ENCODE results near the gene OR52H1. TPM values are rescaled to one million over a fixed set of nuclear protein-coding genes. Genes with fewer than 3 reads are reported as not detected.

Gene OR52H1
- total and polyA plus RNA-seq, 9 of the 15 experiments (the other 6 are each of a cell fraction or from before 2014, with no cell fraction given) = 0.15 TPM; not detected in 8

DNA sequence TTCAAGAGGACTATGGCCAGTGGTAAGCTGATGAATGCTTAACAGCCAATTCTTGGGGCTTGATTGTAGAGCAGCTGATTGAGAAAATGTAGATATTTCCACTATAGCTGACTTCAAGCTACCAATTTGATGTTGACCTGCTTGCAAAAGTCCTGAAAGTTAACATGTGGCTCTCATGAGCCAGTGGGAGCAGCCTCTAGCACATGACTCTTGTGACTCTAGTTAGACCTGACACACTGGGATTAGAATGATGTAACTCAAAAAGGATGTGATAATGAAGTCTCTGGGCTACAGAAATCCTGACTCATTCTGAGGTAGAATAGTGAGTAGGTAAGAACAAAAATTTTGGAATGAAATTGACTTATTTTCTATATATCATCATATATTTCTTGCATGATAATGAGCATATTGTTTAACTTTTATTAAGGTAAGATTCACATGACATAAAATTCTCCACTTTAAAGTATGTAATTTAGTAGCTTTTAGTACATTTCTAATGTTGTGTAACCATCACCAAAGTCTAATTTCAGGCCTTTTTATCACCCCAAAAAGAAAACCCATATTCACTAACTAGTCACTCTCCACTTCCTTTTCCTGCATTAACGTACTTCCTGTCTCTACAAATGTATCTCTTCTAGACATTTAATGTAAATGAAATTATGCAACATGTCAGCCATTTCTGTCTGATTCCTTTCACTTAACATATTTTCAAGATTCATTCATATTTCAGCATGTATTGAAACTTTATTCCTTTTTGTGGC, 16.1 kb upstream of the OR52H1 start (continued):
- TF ChIP-seq SP1 (CRISPR knock-in tag; IDR thresholded peaks at IDR 0.05) = no peak
- TF ChIP-seq GABPA (tag; conservative IDR thresholded peaks at IDR 0.05; ENCODE audit: low read depth) = peak; percentile 50; the same call in 1 of the 2 replicates
- TF ChIP-seq ZNF175 (CRISPR knock-in tag; IDR thresholded peaks at IDR 0.05; ENCODE audit: low read depth) = peak; percentile 41; the same call in 1 of the 2 replicates
- TF ChIP-seq ZNF586 (CRISPR knock-in tag; conservative IDR thresholded peaks at IDR 0.05) = no peak
- TF ChIP-seq, protein P1, sequence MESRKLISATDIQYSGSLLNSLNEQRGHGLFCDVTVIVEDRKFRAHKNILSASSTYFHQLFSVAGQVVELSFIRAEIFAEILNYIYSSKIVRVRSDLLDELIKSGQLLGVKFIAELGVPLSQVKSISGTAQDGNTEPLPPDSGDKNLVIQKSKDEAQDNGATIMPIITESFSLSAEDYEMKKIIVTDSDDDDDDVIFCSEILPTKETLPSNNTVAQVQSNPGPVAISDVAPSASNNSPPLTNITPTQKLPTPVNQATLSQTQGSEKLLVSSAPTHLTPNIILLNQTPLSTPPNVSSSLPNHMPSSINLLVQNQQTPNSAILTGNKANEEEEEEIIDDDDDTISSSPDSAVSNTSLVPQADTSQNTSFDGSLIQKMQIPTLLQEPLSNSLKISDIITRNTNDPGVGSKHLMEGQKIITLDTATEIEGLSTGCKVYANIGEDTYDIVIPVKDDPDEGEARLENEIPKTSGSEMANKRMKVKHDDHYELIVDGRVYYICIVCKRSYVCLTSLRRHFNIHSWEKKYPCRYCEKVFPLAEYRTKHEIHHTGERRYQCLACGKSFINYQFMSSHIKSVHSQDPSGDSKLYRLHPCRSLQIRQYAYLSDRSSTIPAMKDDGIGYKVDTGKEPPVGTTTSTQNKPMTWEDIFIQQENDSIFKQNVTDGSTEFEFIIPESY (CRISPR knock-in tag; IDR thresholded peaks at IDR 0.05) = no peak
- TF ChIP-seq, protein P2, sequence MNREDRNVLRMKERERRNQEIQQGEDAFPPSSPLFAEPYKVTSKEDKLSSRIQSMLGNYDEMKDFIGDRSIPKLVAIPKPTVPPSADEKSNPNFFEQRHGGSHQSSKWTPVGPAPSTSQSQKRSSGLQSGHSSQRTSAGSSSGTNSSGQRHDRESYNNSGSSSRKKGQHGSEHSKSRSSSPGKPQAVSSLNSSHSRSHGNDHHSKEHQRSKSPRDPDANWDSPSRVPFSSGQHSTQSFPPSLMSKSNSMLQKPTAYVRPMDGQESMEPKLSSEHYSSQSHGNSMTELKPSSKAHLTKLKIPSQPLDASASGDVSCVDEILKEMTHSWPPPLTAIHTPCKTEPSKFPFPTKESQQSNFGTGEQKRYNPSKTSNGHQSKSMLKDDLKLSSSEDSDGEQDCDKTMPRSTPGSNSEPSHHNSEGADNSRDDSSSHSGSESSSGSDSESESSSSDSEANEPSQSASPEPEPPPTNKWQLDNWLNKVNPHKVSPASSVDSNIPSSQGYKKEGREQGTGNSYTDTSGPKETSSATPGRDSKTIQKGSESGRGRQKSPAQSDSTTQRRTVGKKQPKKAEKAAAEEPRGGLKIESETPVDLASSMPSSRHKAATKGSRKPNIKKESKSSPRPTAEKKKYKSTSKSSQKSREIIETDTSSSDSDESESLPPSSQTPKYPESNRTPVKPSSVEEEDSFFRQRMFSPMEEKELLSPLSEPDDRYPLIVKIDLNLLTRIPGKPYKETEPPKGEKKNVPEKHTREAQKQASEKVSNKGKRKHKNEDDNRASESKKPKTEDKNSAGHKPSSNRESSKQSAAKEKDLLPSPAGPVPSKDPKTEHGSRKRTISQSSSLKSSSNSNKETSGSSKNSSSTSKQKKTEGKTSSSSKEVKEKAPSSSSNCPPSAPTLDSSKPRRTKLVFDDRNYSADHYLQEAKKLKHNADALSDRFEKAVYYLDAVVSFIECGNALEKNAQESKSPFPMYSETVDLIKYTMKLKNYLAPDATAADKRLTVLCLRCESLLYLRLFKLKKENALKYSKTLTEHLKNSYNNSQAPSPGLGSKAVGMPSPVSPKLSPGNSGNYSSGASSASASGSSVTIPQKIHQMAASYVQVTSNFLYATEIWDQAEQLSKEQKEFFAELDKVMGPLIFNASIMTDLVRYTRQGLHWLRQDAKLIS (CRISPR knock-in tag; IDR thresholded peaks at IDR 0.05) = no peak
- no peak for TF ChIP-seq FOS (IDR thresholded peaks at IDR 0.05; ENCODE audit: extremely low read depth, insufficient read length)
- peak; percentile 49; the same call in 1 of the 2 replicates for TF ChIP-seq ATF7 (IDR thresholded peaks at IDR 0.05)
- TF ChIP-seq, protein P3, sequence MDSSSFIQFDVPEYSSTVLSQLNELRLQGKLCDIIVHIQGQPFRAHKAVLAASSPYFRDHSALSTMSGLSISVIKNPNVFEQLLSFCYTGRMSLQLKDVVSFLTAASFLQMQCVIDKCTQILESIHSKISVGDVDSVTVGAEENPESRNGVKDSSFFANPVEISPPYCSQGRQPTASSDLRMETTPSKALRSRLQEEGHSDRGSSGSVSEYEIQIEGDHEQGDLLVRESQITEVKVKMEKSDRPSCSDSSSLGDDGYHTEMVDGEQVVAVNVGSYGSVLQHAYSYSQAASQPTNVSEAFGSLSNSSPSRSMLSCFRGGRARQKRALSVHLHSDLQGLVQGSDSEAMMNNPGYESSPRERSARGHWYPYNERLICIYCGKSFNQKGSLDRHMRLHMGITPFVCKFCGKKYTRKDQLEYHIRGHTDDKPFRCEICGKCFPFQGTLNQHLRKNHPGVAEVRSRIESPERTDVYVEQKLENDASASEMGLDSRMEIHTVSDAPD (CRISPR knock-in tag; IDR thresholded peaks at IDR 0.05) = peak; percentile 32; the same call in 1 of the 2 replicates
- TF ChIP-seq TRIM24 (IDR thresholded peaks at IDR 0.05) = 0 out of 4 replicates have a peak, but pooled peaks of 1 of the 2 experiments have one; percentile 7
- TF ChIP-seq EP400 (IDR thresholded peaks at IDR 0.05) = 0 out of 2 replicates have a peak, but pooled peaks have one; percentile 29
- no peak for TF ChIP-seq TBL1XR1 (IDR thresholded peaks at IDR 0.05; ENCODE audit: low read length in 2 of 2)
- no peak for TF ChIP-seq GATAD2A (IDR thresholded peaks at IDR 0.05)
- no peak for TF ChIP-seq PYGO2 (tag; IDR thresholded peaks at IDR 0.05)
- no peak for TF ChIP-seq ZSCAN29 (IDR thresholded peaks at IDR 0.05)
- TF ChIP-seq BACH1 (tag; IDR thresholded peaks at IDR 0.05) = peak; percentile 38; the same call in 1 of the 2 replicates
- TF ChIP-seq C11orf30 (IDR thresholded peaks at IDR 0.05; ENCODE audit: low read depth) = peak; percentile 59; the same call in 1 of the 2 replicates
- no peak for TF ChIP-seq NR2C2 (CRISPR knock-in tag; IDR thresholded peaks at IDR 0.05)
- TF ChIP-seq NR2C2 (tag; IDR thresholded peaks at IDR 0.05) = 0 out of 2 replicates have a peak, but pooled peaks have one; percentile 21
